ENCODE results near the gene TPSD1. TPM values are rescaled to one million over a fixed set of nuclear protein-coding genes. Genes with fewer than 3 reads are reported as not detected.
"Not testable (repeated sequence)": the region's sequence is repeated elsewhere in the genome, so short reads cannot be mapped to it uniquely, and the experiment has no call there.

TPSD1 gene
- total RNA-seq, 1 donor from 2014 or later = not detected

- not testable (repeated sequence) for H3K36me3 Mint-ChIP-seq; DNase-seq (ENCODE audit: extremely low spot score, unreplicated experiment); H3K27me3 Mint-ChIP-seq; H3K27ac Mint-ChIP-seq; H3K4me3 Mint-ChIP-seq; H3K4me1 Mint-ChIP-seq (ENCODE audit: unreplicated experiment); H3K9me3 Mint-ChIP-seq
Observed at GRCh38 chr16:1230471-1231212, 25.2 kb upstream of the TPSD1 start.

GRCh38 chr16:1231301-1231700, 24.6 kb upstream of the TPSD1 start:
- not testable (repeated sequence) for H3K4me3 Mint-ChIP-seq; DNase-seq (ENCODE audit: extremely low spot score, unreplicated experiment); H3K36me3 Mint-ChIP-seq; H3K27me3 Mint-ChIP-seq; H3K9me3 Mint-ChIP-seq; H3K4me1 Mint-ChIP-seq (ENCODE audit: unreplicated experiment); H3K27ac Mint-ChIP-seq

GRCh38 chr16:1232049-1232748, 23.7 kb upstream of the TPSD1 start:
- not testable (repeated sequence) for H3K9me3 Mint-ChIP-seq; H3K27me3 Mint-ChIP-seq; H3K4me3 Mint-ChIP-seq; DNase-seq (ENCODE audit: extremely low spot score, unreplicated experiment); H3K4me1 Mint-ChIP-seq (ENCODE audit: unreplicated experiment); H3K36me3 Mint-ChIP-seq; H3K27ac Mint-ChIP-seq

GRCh38 chr16:1236659-1237058, 19.2 kb upstream of the TPSD1 start:
- not testable (repeated sequence) for DNase-seq (ENCODE audit: extremely low spot score, unreplicated experiment); H3K27ac Mint-ChIP-seq; H3K9me3 Mint-ChIP-seq; H3K4me3 Mint-ChIP-seq; H3K36me3 Mint-ChIP-seq; H3K27me3 Mint-ChIP-seq; H3K4me1 Mint-ChIP-seq (ENCODE audit: unreplicated experiment)

- no peak overlapping the region for H3K4me3 Mint-ChIP-seq
- no peaks in the 10 kb centered on the region for H3K36me3 Mint-ChIP-seq
- H3K27ac Mint-ChIP-seq = peak overlapping the region; percentile 55
- no peak for DNase-seq (ENCODE audit: extremely low spot score, unreplicated experiment)
- no peak for TF ChIP-seq CTCF (conservative IDR thresholded peaks at IDR 0.05)
- peaks cover 4% of the 10 kb centered on the region for H3K4me1 Mint-ChIP-seq (ENCODE audit: unreplicated experiment)
- H3K27me3 Mint-ChIP-seq = peaks cover 7% of the 10 kb centered on the region
- H3K9me3 Mint-ChIP-seq = no peaks in the 10 kb centered on the region
Observed at GRCh38 chr16:1237990-1238389, 17.9 kb upstream of the TPSD1 start.

GRCh38 chr16:1238909-1239308, 17.0 kb upstream of the TPSD1 start:
- not testable (repeated sequence) for H3K4me1 Mint-ChIP-seq (ENCODE audit: unreplicated experiment); H3K4me3 Mint-ChIP-seq; H3K27ac Mint-ChIP-seq; DNase-seq (ENCODE audit: extremely low spot score, unreplicated experiment); H3K9me3 Mint-ChIP-seq; H3K36me3 Mint-ChIP-seq; H3K27me3 Mint-ChIP-seq

GRCh38 chr16:1239575-1239974, 16.3 kb upstream of the TPSD1 start:
- not testable (repeated sequence) for H3K4me3 Mint-ChIP-seq; H3K9me3 Mint-ChIP-seq; H3K36me3 Mint-ChIP-seq; H3K27me3 Mint-ChIP-seq; H3K4me1 Mint-ChIP-seq (ENCODE audit: unreplicated experiment); DNase-seq (ENCODE audit: extremely low spot score, unreplicated experiment); H3K27ac Mint-ChIP-seq

GRCh38 chr16:1240436-1240835, 15.4 kb upstream of the TPSD1 start, which contains the start of gene TPSAB1:
Gene TPSAB1, plus strand, starts transcription at chr16:1240705. Its CDS starts 234 bp downstream, at chr16:1240939.
- H3K27ac Mint-ChIP-seq; H3K4me3 Mint-ChIP-seq; H3K4me1 Mint-ChIP-seq (ENCODE audit: unreplicated experiment); H3K27me3 Mint-ChIP-seq; H3K9me3 Mint-ChIP-seq; DNase-seq (ENCODE audit: extremely low spot score, unreplicated experiment); H3K36me3 Mint-ChIP-seq: not testable (repeated sequence)

- H3K4me1 Mint-ChIP-seq (ENCODE audit: unreplicated experiment); H3K4me3 Mint-ChIP-seq; H3K36me3 Mint-ChIP-seq; H3K9me3 Mint-ChIP-seq; DNase-seq (ENCODE audit: extremely low spot score, unreplicated experiment); H3K27ac Mint-ChIP-seq: not testable (repeated sequence)
- H3K27me3 Mint-ChIP-seq = peaks cover 12% of the 10 kb centered on the region
Observed at GRCh38 chr16:1241081-1241480, 14.8 kb upstream of the TPSD1 start.

GRCh38 chr16:1243363-1243762, 12.5 kb upstream of the TPSD1 start:
- H3K4me3 Mint-ChIP-seq; H3K27ac Mint-ChIP-seq; H3K4me1 Mint-ChIP-seq (ENCODE audit: unreplicated experiment): not testable (repeated sequence)

GRCh38 chr16:1243907-1244850, 11.7 kb upstream of the TPSD1 start:
- H3K27me3 Mint-ChIP-seq = peaks cover 23% of the 10 kb centered on the region
- not testable (repeated sequence) for DNase-seq (ENCODE audit: extremely low spot score, unreplicated experiment)

More at GRCh38 chr16:1243363-1243762, 12.5 kb upstream of the TPSD1 start:
- H3K27me3 Mint-ChIP-seq = peaks cover 25% of the 10 kb centered on the region
- not testable (repeated sequence) for DNase-seq (ENCODE audit: extremely low spot score, unreplicated experiment); H3K9me3 Mint-ChIP-seq; H3K36me3 Mint-ChIP-seq

More at GRCh38 chr16:1243907-1244850, 11.7 kb upstream of the TPSD1 start:
- H3K4me1 Mint-ChIP-seq (ENCODE audit: unreplicated experiment); H3K27ac Mint-ChIP-seq; H3K4me3 Mint-ChIP-seq; H3K36me3 Mint-ChIP-seq; H3K9me3 Mint-ChIP-seq: not testable (repeated sequence)
